ENCODE measurements around the gene PTPN9. TPM values are rescaled to one million over a fixed set of nuclear protein-coding genes. Genes with fewer than 3 reads are reported as not detected.

PTPN9 gene
- total RNA-seq: 29.3 and 32.1 TPM in 2 replicates

DNA sequence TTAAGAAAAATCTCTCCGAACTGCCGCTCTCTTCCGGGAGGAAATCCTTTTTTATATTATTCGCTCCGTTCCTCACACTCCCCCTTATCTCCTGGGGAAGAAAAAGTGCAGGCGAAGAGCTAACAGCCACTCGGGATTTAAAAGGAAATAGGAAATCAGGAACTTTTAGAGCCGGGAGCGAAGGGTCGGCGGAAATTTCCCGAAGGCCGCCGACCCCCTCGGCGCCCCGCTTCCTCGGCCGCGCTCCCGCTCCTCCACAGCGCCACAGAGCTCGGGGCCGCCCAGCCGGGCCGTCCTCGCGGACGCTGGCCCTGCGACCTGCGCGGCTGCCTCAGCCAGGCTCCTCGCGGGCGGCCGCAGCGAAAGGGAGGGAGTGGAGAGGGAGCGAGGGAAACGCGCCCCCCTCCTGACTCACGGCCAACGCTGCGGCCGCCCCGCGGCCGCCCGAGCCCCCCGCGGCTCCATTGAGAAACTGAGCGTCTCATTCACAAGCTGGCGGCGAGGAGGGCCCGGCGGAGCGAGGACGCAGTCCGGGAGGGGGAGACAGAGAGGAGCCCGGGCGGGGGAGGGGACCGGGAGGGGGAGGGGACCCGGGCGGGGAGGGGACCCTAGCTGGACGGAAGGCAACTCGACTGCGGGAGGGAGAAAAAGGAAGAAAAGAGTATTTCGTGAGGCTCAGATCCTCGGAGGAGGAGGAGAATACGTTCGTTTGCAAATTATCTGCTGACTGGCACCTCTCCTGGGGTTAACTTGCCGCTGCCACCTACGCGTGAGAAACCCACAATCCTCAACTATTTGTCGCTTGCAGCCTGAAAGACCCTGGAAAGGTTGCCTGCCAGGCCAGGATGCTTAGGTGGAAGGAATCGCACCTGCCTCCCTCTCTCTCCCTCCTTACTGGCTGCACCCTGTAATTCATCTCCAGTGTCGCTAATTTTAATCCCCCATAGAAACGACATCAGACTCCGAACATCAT lies at the start of gene PTPN9:
Gene PTPN9, minus strand, starts transcription at position 368 of the 973 bp plus-strand sequence. CDS start 539 bp downstream, outside the sequence.

DNA sequence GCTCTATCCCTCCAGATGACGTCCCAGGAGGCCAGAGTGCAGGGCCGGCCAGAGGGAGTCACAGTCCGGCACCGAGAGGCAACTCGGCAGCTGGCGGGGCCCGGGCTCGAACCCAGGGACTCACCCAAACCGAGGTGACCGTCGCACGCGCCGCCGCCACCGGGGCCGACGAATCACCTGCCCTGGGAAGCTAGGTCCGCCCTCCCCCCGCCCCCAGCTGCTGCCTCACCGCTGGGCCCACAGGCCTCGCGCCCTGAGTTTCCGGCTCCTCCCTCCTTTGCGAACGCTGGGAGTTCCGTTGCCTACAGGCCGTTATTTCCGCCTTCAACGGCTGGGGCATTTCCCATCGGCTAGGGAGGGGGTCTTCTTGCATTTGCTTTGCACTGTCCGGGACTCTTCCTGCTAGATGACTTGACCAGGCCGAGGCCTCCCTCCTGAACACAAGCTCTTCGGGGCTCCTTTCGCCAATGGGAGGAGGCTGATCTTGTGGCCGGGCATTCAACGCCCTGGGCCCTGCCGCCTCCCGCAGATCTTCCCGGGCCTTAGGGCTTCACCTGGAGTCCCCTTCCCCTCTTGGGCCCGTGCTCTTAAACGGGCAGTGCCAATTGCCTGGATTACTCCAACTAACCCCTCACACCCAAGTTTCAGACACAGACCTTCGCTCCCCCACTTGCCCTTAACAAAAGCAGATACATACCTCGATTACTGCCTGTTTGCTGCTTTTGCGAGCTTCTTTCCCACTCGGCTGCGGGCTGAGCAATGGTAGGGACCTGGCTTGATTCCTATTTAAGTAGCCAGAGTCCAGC lies 46.6 kb upstream of the PTPN9 start, which contains the start of gene SNUPN:
Gene SNUPN, minus strand, starts transcription at position 184 of the 806 bp plus-strand sequence. CDS start 4,674 bp downstream, outside the sequence.

DNA sequence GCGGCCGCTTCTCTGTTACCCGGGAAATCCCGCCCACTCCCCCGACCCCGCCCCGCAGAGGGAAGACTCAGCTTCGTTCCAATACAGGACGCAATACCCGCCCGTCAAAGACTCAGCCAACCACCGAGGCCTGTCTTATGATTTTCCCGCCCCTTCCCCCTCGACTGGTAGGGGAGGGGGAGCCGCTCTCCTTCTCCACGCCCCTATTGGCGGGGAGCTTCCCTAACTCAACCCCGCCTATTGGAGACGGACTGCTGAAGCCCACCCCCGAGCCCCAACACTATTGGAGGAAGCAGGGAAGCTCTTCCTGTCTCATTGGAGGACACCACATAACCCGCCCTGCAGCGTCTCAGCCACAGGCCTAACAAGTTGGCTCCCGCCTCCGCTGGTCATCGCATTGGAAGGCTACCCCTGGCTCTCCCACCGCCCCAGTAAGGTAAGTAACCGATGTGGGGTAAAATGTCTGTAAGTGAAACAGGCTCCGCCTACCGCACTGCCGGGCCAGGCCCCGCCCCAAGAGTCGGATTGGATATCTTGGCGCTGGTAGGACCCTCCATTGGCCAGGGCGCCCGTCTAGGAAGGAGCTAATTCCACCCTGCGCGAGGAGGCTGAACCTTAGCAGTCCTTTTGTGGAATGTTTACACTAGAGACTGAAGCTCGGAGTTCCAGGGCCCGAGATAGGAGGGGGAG lies 127.3 kb downstream of the PTPN9 start, which contains the start of gene SIN3A:
Gene SIN3A, minus strand, starts transcription at position 17 of the 690 bp plus-strand sequence. CDS start 21,315 bp downstream, outside the sequence.

Other genes starting within 250 kb of the PTPN9 start
- 136 and 167 TPM in 2 replicates for gene COMMD4, start 243.3 kb downstream of the PTPN9 start, total RNA-seq
- gene NEIL1, start 232.3 kb downstream of the PTPN9 start, total RNA-seq: 3.1 and 20.2 TPM in 2 replicates
- 62.9 and 104 TPM in 2 replicates for gene MAN2C1, start 210.7 kb downstream of the PTPN9 start, total RNA-seq
- gene SIN3A, start 127.6 kb downstream of the PTPN9 start, total RNA-seq: 33.0 and 34.9 TPM in 2 replicates
- 18.8 and 24.3 TPM in 2 replicates for gene SNUPN, start 46.4 kb upstream of the PTPN9 start, total RNA-seq
- 57.6 and 84.1 TPM in 2 replicates for gene IMP3, start 60.9 kb upstream of the PTPN9 start, total RNA-seq
- gene SNX33, start 68.6 kb upstream of the PTPN9 start, total RNA-seq: 13.0 and 28.8 TPM in 2 replicates
- gene CSPG4, start 133.5 kb upstream of the PTPN9 start, total RNA-seq: 14.2 and 22.8 TPM in 2 replicates

Data from mesangial cell (primary cell).